Gastroesophageal sphincter (tissue), 3 donors: ENCODE results near the gene PLPPR3.

ENCODE experiments used
- EP300 ChIP-seq: sonication (generic); formaldehyde crosslinking; IDR thresholded peaks from one replicate; pipeline ENCODE4 v1.6.1; 2017; ENCODE audit warnings: antibody characterized with exemption, mild to moderate bottlenecking
- TF ChIP-seq, protein P1 (sequence below), 4 experiments: fragments of 200-600 bp in 2 of 4; fragments of 450-650 bp in 2 of 4; sonication (generic) in 1 of 4; IDR thresholded peaks; one replicate each; pipeline ENCODE4 v1.5.1; 2017 to 2019; ENCODE audit warnings: antibody characterized with exemption in 4 of 4, mild to moderate bottlenecking in 2 of 4, moderate library complexity in 2 of 4

DNA sequence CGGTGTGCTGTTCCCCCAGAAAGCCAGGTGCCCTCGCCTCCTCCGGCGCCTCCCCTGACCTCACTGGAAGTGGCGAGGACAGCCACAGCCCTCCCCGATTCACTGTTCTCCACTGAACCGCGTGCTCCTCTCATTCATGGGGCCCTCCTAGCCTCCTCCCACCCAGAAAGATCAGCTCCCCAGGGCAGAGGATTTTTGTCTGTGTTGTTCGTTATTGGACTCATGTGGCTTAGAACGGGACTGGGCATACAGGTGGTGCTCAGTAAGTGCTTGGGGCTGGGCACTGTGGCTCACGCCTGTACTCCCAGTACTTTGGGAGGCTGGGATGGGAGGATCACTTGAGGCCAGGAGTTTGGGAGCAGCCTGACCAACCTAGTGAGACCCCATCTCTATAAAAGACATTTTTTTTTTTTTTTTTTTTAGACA is 22.8 kb upstream of the PLPPR3 start:
- TF ChIP-seq, protein P1, sequence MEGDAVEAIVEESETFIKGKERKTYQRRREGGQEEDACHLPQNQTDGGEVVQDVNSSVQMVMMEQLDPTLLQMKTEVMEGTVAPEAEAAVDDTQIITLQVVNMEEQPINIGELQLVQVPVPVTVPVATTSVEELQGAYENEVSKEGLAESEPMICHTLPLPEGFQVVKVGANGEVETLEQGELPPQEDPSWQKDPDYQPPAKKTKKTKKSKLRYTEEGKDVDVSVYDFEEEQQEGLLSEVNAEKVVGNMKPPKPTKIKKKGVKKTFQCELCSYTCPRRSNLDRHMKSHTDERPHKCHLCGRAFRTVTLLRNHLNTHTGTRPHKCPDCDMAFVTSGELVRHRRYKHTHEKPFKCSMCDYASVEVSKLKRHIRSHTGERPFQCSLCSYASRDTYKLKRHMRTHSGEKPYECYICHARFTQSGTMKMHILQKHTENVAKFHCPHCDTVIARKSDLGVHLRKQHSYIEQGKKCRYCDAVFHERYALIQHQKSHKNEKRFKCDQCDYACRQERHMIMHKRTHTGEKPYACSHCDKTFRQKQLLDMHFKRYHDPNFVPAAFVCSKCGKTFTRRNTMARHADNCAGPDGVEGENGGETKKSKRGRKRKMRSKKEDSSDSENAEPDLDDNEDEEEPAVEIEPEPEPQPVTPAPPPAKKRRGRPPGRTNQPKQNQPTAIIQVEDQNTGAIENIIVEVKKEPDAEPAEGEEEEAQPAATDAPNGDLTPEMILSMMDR (IDR thresholded peaks at IDR 0.05) = no peak
- no peak for TF ChIP-seq EP300
